Iris pigment epithelial cell (primary cell): ENCODE data around the gene GDI2.
"Not testable (repeated sequence)": the region's sequence is repeated elsewhere in the genome, so short reads cannot be mapped to it uniquely, and the experiment has no call there.

ENCODE experiments used
- DNase-seq: peaks from one replicate; pipeline ENCODE4 v3.0.0-alpha.2; 2011; ENCODE audit warnings: low read depth

Gene GDI2

DNA sequence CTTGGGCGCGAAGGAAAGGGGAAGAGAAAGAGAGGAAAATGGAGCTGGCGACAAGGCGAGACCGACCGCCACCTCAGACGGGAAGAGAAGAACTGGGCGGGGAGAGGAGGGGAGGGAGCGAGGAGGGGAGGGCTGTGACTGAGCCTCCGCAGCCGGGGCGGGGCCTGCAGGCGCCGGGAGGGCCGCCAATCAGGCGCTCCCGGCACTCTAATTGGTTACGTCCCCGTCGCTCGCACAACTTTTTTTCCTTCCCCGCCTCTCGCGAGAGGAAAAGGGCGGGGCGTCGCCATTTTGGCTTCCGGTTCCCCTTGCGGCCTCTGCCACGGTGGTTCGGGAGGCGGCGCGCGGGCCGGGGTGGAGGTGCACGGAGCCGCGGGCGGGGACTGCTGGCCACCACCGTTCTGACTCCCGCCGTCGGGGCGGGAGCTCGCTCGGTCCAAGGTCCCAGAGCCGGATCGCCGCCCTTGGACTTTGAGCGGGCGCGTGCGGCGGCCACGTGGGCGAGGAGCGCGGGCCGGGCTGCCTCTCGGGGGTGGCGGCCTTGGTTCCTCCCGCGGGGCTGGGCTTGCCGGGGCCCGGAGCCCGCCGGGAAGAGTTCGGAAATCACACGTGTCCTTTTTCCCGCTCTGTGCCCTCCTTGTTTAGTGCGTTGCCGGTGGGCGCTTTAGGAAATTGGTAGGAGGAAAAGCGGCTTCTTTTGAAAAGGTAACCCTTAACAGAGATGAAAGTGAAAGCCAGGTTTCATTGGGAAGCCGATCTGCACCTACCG is at the start of gene GDI2:
TSS of gene GDI2 (minus strand) at position 94 of the 769 bp plus-strand sequence. CDS start 176 bp downstream, outside the sequence.
- peak; percentile 96 for DNase-seq

DNA sequence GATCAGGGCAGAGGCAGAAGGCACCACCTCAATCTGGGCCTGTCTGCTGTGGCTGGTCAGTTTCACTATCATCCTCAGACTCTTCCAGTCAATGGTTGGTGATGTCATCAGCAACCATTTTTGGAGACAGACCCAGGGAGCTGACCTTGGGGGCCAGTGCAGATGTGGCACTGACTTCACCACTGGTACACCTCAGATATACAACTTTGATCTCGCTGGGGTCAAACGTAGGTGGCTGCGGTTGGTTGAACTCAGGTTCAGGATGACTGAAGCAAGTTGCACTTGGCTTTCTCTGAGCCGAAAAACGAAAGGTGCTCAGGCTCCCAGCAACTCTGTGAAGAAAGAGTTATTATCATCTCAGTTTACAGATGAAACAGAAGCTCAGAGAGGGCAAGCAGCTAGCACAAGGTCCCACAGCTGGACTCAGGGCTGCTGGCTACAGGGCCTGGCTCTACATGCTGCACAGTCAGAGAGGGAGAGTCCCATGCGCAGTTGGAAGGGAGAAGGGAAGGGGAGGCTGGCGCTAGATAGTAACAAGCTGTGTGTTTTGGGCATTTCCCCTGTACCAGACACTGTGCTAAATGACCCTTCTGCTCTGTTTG is 49.2 kb upstream of the GDI2 start:
- DNase-seq, result peak; percentile 27

DNA sequence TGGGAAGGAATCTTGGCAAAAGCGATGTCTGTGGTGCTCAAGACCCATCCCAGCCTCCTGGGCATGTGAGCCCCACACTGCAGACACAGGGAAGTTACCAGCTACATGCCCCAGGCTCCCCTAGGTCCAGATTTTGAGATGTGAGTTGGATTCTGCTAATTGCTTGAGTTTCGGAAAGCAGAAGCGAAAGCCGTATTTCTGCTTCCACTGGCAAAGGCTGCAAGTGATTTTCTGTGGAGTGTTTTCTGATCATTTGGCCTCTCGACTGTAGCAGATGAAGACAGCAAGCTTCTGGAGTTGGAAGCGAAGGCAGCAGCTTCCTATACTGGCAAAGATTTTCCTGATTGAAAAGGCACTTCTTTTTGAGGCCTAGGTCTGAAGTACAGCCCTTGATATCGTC is 46.8 kb upstream of the GDI2 start:
- DNase-seq, result no peak

DNA sequence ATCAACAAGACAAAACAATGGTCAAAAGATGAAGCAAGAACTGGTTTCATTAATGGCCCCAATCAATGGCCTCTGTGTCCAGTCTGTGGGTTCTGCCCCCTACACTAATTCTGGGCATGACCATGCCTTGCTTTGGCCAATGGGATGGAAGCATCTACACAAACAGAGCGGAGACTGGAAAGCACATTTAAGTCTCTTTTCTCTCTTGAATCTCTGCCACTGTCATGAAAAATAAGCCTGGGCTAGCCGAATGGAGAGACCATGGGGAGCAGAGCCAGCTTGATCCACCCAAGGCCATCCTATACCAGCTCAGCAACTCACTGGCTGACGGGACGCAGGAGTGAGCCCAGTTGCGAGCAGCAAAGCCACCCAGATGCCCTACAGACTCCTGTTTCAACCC is 45.6 kb upstream of the GDI2 start:
- DNase-seq, result no peak

DNA sequence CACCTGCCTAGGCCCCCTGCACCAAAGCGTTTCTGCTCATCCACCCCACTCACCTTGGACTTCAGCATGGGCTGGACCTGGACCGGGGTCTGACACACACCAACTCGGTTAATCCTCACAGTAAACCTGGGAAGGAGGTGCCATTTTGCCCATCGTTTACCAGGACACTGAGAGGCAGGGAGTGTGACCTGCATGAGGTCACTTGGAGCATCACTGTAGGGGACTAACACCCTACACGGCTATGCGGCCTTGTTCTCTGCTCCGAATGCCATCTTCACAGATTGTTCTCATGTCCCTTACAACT is 43.4 kb upstream of the GDI2 start:
- no peak for DNase-seq

DNA sequence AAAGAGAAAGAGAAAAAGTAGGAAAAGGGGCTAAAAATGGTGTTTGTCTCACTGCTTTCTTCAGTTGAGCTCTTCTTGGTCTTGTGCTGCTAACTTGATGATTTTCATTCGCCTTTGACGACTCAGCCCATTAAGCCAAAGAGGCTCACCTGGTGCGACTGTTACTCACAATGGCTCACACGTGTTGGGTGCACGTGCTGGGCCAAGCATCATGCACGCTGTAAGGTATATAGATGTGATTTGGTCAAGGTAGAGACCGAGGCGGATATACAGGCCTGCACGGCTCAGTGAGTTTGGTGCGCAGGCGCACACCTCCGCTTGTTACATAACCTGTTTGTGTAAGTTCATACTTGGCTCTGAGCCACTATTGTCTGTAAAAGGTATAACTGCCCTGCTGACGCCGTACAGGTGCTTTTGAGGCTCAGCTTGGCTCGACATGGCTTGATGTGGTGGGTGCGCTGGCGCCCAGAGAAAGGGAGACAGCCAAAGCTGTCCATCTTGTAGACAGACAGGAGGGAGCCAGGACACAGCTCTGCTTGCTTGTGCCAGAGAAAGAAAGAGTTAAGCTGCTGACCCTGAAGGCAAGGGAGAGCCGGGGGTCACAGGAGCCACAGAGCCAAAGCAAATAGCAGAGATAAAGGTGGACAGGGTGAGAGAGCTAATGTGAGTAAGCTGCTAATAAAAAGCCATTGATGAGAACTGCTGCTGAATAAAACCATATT is 42.9 kb upstream of the GDI2 start:
- DNase-seq, result no peak

DNA sequence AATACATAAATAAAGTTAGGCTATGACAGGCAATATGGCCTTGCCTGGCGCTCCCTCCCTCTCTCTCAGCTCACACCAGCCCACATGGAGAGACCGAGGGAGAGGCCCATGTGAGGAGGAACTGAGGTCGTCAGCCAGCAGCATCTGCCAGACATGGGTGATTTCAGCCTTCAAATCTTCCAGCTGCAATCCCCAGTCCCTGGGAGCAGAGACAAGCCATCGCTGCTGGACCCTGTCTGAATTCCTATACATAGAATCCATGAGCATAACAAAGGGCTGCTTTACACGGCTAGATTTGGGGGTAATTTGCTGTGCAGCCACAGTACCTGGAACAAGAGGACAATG is 40.9 kb upstream of the GDI2 start:
- DNase-seq, result no peak

DNA sequence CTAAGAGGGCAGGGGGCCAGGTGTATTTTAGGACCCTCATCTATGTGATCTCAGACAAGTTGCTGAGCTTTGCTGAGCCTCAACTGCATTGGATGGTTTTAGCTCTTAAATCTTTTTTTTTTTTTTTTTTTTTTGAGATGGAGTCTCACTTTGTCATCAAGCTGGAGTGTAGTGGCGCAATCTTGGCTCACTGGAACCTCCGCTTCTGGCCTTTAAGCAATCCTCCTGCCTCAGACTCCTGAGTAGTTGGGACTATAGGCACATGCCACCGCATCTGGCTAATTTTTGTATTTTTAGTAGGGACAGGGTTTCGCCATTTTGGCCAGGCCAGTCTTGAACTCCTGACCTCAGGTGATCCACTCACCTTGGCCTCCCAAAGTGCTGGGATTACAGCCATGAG is 33.4 kb upstream of the GDI2 start:
- not testable (repeated sequence) for DNase-seq

DNA sequence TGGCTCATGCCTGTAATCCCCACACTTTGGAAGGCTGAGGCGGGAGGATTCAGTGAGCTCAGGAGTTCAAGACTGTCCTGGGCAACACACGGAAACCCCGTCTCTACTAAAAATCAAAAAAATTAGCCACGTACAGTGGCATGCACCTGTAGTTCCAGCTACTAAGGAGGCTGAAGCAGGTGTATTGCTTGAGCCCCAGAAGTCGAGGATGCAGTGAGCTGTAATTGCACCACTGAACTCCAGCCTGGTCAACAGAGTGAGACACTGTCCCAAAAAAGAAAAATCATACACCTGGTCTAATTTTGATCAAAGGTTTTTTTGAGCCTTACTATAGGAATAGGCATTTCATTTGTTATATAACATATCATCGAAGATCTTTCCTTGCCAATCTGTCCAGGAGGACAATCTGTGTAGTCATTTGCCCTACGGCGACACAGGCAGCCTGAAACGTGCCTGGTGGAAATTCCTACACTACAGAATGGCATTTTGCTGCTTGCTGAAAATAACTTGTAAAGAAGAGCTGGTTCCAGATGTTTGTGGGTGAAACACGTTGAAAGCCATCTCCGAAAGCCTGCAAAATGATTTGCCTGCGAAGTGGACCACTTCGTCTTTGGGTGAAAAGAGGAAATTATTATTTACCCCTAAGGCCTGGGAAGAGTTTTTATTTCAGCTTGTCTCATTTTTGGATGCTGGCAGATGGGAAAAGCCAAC is 31.3 kb upstream of the GDI2 start:
- DNase-seq, result no peak

DNA sequence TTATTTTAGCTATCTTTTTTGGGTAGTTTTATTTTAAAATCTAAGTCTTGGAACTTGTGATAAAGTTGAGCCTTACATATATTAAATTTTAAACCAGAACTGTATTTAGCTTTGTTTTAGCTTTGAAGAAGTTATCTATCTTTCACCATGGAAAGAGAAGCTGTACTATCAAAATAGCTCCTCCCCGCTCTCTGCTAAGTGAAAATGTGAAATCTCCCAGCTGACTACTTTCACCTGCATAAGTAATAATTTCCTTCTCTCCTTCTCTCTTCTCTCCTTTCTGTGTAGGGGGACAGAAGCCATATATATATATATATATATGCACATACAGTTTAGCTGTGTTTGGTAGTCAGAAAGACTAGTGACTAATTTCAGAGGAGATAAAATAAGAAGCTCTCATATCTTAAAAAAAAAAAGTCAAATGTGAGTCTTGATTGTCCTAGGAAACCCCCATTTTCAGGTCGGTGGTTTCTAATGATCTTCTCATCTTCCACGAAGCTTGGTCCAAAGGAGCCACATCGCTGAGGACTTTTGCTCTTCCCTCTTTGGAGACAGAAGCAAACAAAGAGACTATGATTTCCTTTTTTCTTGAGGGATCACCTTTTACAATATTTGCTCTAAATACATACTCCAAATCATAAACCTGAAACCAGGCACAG is 30.6 kb upstream of the GDI2 start:
- no peak for DNase-seq

DNA sequence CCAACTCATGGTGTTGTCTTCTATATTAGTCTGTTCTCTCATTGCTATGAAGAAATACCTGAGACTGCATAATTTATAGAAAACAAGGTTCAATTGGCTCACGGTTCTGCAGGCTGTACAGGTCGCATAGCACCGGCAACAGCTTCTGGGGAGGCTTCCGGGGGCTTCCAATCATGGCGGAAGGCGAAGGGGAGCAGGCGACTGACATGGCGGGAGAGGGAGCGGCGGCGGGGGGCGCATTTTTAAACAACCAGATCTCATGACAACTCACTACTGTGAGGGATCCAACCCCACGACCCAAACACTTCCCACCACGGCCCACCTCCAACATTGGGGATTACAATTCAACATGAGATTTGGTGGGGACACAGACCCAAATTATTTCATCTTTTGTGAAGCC is 28.7 kb upstream of the GDI2 start:
- DNase-seq, result no peak

DNA sequence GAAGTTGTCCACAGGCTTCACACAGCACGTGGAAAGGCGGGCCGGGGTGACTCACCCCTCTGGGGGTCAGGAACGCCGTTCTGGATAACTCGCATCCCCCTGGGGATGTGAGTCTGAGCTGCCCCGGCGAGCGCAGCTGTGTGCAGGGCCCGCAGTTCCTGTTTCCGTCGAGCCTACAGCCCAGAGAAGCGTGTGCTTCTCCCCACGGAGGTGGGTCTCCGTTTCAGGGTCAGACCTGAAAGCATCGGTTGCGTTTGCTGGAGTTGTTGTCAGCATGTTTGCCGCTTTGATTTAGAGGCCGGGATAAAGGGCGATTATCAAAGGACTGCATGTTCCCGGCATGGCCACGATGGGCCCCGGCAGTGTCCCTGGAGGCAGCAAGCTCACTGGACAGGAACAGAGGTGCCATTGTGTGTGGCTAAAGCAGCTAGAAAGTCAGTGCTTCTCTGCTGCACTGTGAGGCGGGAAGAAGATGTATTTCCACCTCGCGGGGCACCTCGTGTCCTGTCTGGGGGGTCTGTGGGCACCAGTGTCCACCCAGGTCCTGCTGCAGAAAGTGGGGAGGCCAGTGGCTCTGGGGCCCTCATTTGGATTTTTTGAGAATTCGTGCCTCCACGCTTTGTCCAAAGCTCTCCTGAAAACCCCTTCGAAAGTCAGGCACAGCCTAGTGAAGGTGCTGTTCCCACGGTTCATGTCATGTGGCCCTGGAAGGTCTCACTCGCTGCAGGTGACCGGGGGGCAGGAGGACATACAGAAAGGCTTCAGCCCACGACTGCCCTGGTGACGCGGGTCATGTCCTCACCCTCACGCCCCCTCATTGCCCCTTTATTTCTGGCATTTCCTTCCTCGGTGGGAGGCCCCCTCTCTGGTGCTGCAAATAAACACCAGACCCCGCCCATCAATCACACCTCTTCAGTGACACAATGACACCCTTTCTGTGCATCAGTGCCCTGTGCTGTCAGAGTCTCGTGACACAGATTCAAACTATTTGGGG is 27.4 kb upstream of the GDI2 start:
- peak; percentile 26 for DNase-seq

DNA sequence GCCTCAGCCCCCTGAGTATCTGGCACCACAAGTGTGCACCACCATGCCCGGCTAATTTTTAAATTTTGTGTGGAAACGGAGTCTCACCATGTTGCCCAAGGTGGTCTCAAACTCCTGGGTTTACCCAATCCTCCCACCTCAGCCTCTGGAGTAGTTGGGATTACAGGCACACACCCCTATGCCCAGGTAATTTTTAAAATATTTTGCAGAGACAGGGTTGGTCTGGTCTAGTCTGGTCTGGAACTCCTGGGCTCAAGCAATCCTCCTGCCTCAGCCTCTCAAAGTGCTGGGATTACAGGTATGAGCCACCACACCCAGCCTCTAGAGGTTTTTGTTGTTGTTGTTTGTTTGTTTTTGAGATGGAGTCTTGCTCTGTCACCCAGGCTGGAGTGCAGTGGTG is 22.9 kb upstream of the GDI2 start:
- DNase-seq, result not testable (repeated sequence)

DNA sequence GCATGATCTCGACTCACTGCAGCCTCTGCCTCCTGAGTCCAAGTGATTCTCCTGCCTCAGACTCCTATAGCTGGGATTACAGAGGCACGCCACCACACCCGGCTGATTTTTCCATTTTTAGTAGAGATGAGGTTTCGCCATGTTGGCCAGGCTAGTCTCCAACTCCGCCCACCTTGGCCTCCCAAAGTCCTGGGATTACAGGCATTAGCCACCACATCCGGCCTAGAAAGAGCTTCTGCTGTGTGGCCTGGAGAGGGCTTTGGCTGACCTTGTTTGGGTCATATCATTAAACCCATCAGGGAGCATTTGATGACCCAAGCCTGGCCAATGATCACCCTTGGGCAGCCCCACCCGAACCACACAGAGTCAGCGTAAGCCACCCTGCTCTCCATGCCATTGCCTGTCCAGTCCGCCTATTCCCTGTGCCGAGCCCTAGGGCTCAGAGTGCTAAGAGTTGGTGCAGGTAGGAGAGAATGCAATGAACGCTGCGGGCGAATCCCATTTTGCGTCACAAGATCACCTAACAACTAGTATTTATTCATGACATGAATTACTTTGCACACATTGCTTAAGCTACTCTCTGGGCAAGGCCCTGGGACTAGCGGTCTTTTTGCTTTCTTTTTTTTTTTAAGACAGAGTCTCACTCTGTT is 22.3 kb upstream of the GDI2 start:
- DNase-seq, result no peak

DNA sequence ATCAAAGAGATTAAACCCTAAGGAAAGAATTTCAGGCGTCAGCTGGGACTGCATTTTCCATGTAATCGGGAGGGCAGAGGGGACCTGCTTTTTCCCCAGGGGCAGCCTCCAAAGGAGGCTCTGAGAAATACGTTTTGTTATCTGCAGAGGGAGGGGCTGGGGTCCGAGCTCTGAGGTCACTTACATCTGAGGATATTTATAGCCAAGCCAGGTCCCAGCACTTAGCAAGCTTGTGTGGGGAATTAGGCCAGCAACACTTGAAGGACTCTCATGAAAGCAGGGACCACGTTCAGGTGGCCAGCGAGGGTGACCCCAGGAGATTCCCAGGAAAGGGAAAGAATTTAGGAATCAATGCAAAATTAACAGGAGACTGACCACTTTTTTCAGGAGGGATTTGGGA is 20.6 kb upstream of the GDI2 start:
- DNase-seq, result no peak

DNA sequence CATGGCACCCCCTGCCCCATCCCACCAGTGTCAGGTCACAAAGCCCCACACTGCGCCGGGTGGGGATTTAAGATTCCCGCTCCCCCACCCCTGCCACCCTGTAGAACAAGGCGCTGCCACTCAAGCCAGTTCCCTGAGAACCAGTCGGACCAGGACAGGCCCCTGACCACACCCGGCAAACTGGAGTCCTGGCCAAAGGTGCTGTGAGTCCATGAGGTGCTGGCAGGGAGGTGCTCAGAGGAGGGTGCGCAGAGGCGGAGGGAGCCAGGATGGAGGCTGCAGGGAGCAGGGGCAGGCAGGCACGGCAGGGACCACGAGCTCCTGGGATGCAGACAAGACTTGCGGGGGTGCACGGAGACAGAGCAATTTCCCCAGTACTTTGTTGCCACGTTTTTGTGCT is 19.7 kb upstream of the GDI2 start:
- no peak for DNase-seq

DNA sequence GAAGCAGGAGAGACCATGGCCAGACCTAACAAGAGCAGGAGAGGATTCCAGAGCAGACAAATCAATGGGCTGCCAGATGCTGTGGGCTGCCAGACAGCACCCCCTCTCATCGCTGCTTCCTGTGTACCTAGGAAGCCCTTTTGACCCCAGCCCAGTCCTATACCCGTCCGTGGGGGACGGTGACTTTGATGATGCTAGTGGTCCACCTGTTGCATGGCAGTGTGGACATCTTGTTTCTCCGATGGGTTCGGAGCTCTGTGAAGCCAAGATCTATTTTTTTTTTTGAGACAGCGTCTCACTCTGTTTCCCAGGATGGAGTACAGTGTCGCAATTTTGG is 18.2 kb upstream of the GDI2 start:
- DNase-seq, result no peak

DNA sequence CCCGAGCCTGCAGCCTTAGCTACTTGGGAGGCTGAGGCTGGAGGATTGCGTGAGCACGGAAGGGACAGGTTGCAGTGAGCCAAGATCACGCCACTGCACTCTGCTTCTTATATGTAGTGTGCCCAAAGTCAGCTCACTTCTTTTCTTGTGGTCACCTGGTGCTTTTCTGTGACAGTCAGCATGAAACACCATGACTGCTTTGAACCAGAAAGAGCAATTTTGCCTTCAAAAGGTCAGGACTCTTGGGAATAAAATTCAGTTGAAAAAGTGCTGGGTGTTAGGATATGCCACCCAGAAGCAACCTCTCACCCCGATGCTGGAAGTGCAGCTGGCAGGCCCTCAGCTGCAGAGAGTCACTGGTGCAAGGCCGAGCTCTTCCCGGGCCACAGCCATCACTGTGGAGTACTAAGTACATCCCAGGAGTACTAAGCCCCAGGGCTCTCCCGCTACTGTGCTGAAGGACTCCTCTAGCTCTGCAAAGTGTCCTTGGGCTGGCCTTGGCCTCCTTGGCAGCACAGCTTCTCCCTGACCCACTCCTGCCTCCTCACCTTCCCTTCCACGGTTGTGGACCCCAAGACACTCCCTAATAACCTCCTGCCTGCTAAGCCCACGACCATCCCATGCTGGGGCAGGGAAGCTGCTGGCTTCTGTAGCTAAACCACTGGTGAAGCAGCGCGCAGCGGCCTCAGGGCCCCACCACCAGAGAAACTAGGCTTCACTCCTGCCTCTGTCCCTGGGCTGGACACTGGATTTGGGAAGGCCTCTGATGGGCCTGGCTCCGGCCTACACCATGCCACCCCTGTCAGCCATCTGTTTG is 17.6 kb upstream of the GDI2 start:
- no peak for DNase-seq

DNA sequence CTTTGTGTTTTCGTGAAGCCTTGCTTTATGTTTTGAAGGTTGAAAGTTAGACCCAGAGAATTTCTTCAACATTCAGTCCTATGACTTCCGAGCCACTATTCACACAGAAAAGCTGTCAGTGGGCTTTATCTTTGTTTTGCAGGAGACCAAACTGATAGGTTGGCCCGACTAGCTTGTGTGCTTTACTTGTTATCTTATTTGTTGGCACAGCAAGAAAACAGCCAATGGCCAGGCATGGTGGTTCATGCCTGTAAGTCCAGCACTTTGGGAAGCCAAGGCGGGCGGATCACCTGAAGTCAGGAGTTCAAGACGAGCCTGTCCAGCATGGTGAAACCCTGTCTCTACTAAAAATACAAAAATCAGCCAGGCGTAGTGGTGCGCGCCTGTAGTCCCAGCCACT is 16.0 kb upstream of the GDI2 start:
- DNase-seq, result no peak

DNA sequence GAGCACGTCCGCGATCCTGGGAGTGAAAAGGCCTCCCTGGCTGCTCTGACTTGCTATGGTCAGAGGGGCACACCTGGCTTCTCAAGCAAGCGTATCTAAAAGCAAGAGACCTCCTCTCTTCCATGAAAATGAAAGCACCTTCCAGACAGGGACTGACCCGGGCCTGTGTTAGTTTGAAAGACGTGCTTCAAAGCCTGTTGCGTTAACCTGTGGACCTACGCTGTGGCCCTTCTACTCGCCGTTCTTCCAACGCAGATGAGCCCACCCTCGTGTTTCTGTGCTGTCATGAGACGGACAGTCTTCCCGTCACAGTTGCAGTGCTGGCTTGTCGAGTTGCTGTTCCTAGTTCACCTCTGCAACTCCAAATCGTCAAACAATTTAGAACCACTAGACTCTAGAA is 15.5 kb upstream of the GDI2 start:
- DNase-seq, result no peak
